ENCODE measurements around the gene HPX.

DNA sequence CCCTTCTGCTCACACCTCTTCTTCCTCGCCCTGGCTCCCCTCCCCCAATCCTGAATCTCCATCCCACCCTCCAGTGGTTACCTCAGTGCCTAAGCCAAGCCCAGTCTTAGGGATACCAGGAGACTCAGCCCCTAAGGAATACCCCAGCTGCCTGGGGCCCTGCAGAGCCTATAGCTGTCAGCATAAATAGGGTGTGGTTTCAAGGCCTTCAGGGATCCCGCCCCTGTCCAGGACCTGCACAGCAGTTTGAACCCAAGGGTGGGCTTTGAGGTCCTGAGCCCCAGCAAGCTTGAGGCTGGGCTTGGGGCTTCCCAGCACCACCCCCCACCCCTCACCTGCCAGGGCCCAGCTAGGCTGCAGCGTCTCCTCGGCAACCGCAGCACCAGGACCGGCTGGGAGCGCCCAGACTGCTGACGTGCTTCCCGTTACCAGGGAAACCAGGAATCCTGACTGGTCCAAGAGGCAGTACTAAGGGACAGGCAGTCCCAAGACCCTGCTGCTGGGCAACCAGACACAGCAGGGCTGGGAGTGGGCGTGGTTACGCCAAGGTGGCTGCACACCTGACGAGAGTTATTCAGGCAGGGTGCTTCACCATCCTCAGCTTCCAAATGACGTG lies 35.6 kb downstream of the HPX start:
- TF ChIP-seq, protein P1, sequence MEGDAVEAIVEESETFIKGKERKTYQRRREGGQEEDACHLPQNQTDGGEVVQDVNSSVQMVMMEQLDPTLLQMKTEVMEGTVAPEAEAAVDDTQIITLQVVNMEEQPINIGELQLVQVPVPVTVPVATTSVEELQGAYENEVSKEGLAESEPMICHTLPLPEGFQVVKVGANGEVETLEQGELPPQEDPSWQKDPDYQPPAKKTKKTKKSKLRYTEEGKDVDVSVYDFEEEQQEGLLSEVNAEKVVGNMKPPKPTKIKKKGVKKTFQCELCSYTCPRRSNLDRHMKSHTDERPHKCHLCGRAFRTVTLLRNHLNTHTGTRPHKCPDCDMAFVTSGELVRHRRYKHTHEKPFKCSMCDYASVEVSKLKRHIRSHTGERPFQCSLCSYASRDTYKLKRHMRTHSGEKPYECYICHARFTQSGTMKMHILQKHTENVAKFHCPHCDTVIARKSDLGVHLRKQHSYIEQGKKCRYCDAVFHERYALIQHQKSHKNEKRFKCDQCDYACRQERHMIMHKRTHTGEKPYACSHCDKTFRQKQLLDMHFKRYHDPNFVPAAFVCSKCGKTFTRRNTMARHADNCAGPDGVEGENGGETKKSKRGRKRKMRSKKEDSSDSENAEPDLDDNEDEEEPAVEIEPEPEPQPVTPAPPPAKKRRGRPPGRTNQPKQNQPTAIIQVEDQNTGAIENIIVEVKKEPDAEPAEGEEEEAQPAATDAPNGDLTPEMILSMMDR (IDR thresholded peaks at IDR 0.05 in 8 of 11, conservative IDR thresholded peaks at IDR 0.05 in 3 of 11) = no peak
- TF ChIP-seq POLR2A (IDR thresholded peaks at IDR 0.05) (no peak), POLR2AphosphoS5 (IDR thresholded peaks at IDR 0.05) (no peak)
